ENCODE results near the gene RBM33. TPM values are rescaled to one million over a fixed set of nuclear protein-coding genes. Genes with fewer than 3 reads are reported as not detected.
"Not testable (repeated sequence)": the region's sequence is repeated elsewhere in the genome, so short reads cannot be mapped to it uniquely, and the experiment has no call there.

RBM33 gene
- total and polyA plus RNA-seq, 9 of the 15 experiments (the other 6 are each of a cell fraction or from before 2014, with no cell fraction given), result 4.4 to 80.7 (median 27.3) TPM

DNA sequence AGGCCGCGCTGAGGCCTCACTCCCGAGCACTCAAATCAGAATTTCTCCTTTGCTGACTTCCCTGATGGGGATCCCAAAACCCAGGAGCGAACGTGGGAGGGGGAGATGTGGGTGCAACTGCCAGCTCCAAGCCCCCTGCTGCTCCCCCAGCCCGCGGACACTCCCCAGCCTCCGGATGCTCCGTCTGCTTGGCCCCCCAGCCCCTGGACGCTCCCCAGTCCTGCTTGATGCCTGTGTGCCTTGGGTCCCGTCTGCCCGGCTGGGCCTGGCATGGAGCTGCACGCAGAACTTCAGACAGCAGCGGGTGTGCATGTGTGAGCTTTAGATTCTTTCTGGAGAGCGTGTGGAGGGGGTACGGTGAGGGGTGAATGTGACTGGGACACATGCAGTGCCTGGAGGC, 172.5 kb downstream of the RBM33 start (continued):
- no peak for TF ChIP-seq FOXM1 (IDR thresholded peaks at IDR 0.05; ENCODE audit: low read depth)
- no peak for TF ChIP-seq FOXM1 (CRISPR knock-in tag; IDR thresholded peaks at IDR 0.05; ENCODE audit: low read depth)
- no peak for TF ChIP-seq RFX1 (IDR thresholded peaks at IDR 0.05)
- no peak for TF ChIP-seq NFYB (IDR thresholded peaks at IDR 0.05; ENCODE audit: extremely low read depth, insufficient read length)
- TF ChIP-seq, protein P1, sequence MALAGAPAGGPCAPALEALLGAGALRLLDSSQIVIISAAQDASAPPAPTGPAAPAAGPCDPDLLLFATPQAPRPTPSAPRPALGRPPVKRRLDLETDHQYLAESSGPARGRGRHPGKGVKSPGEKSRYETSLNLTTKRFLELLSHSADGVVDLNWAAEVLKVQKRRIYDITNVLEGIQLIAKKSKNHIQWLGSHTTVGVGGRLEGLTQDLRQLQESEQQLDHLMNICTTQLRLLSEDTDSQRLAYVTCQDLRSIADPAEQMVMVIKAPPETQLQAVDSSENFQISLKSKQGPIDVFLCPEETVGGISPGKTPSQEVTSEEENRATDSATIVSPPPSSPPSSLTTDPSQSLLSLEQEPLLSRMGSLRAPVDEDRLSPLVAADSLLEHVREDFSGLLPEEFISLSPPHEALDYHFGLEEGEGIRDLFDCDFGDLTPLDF (CRISPR knock-in tag; IDR thresholded peaks at IDR 0.05), result no peak

DNA sequence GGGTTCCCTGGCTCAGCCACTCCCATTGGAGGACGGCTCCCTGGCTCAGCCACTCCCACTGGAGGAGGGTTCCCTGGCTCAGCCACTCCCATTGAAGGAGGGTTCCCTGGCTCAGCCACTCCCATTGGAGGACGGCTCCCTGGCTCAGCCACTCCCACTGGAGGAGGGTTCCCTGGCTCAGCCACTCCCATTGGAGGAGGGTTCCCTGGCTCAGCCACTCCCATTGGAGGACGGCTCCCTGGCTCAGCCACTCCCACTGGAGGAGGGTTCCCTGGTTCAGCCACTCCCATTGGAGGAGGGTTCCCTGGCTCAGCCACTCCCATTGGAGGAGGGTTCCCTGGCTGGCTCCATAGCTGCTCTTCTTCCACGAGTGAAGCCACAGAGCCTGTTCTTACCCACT, 173.1 kb downstream of the RBM33 start:
- POLR2A ChIA-PET, result interaction anchor here (0.6 kb wide), 1 partner anchor 53 kb away, joined by 3 read pairs; no protein-coding TSS in a partner anchor
- H3K9me3 ChIP-seq (replicated peaks; ENCODE audit: control insufficient read depth, insufficient read depth, low read depth, low read length); H3K27ac ChIP-seq (ENCODE audit: extremely low read depth, low read depth, low read length); FAIRE-seq; H3K9ac ChIP-seq (ENCODE audit: insufficient read depth in 1 of 2, low read depth in 2 of 2, low read length in 2 of 2); BruUV-seq (replicated peaks); CTCF ChIA-PET (ENCODE audit: low intra/inter-chr PET ratio); H3K9me1 ChIP-seq (ENCODE audit: control insufficient read depth, insufficient read depth, low read length); DNase-seq (ENCODE audit: extremely low read depth in 1 of 4, low spot score in 3 of 4); H3K4me2 ChIP-seq (ENCODE audit: insufficient read depth, low read length); H3K4me3 ChIP-seq; H3K36me3 ChIP-seq (ENCODE audit: control insufficient read depth, insufficient read depth, low read length); H3K79me2 ChIP-seq (ENCODE audit: control insufficient read depth, insufficient read depth, low read length); ATAC-seq; H4K20me1 ChIP-seq (replicated peaks; ENCODE audit: control insufficient read depth, insufficient read depth, low read length); H2AFZ ChIP-seq (ENCODE audit: low read depth, low read length); H3K4me1 ChIP-seq (replicated peaks in 1 of 2; ENCODE audit: control insufficient read depth in 2 of 2, insufficient read depth in 2 of 2, low read length in 2 of 2): not testable (repeated sequence)
- TF ChIP-seq SP1 (CRISPR knock-in tag; IDR thresholded peaks at IDR 0.05), result 0 out of 2 replicates have a peak, but pooled peaks have one; percentile 11
- TF ChIP-seq MBD2 (IDR thresholded peaks at IDR 0.05; ENCODE audit: borderline replicate concordance, low read depth), result peak; percentile 78; the same call in 1 of the 2 replicates
- intact Hi-C loops (cut with micrococcal nuclease) (loop anchor here (5.0 kb wide), 1 partner anchor 655 kb away; no protein-coding TSS in a partner anchor), in situ Hi-C loops (cut with MboI) (loop anchor here (10.0 kb wide), 2 partner anchors 657 to 997 kb away; no protein-coding TSS in a partner anchor)
- H3K27me3 ChIP-seq (ENCODE audit: control insufficient read depth in 2 of 2, insufficient read depth in 2 of 2, low read length in 2 of 2), result peaks cover 43 to 87% of the 10 kb centered on the region in 2 experiments
- WGBS (ENCODE audit: insufficient coverage, low coverage, missing lambda C conversion rate), result 2% methylated on average over 4 of the region's 4 CpGs

Data from K562 (cell line).